Left ventricle myocardium inferior (tissue), 1 donor: Measurements from ENCODE around the gene DPF3. TPM values are rescaled to one million over a fixed set of nuclear protein-coding genes. Genes with fewer than 3 reads are reported as not detected.
"Not testable (repeated sequence)": the region's sequence is repeated elsewhere in the genome, so short reads cannot be mapped to it uniquely, and the experiment has no call there.

ENCODE experiments used
- DNase-seq: peaks from one replicate; pipeline ENCODE4 v3.0.0-alpha.2; 2020
- H3K27ac ChIP-seq: fragments of 200-600 bp; replicated peaks from 2 replicates; pipeline ENCODE4 v1.8.0; 2021
- H3K27me3 ChIP-seq: fragments of 200-600 bp; 2 replicates; pipeline ENCODE4 v1.8.0; 2021; ENCODE audit warnings: low read depth
- H3K36me3 ChIP-seq: fragments of 200-600 bp; 2 replicates; pipeline ENCODE4 v1.8.0; 2021
- H3K4me1 ChIP-seq: fragments of 200-600 bp; 2 replicates; pipeline ENCODE4 v1.8.0; 2021
- H3K4me3 ChIP-seq: fragments of 200-600 bp; 2 replicates; pipeline ENCODE4 v1.8.0; 2021; ENCODE audit warnings: mild to moderate bottlenecking, moderate library complexity
- H3K9me3 ChIP-seq: fragments of 200-600 bp; replicated peaks from 2 replicates; pipeline ENCODE4 v1.8.0; 2021
- intact Hi-C: fragments of 100-400 bp; cut with micrococcal nuclease; formaldehyde crosslinking; loops from one replicate; pipeline ENCODE4 v1.11.0; 2022
- total RNA-seq: library from RNA; stranded (reverse); fragmentation: NEBNext Ultra II Directional; extraction: Animal tissue kit (Norgen Biotek cat#: 25700); gene quantifications from one replicate; pipeline ENCODE4 v1.2.1, GENCODE V29; 2021
- TF ChIP-seq, protein P1 (sequence below): fragments of 200-600 bp; IDR thresholded peaks from 2 replicates; pipeline ENCODE4 v1.8.0; 2021; ENCODE audit warnings: antibody characterized with exemption, mild to moderate bottlenecking, borderline replicate concordance
- donor health status: DM: no; HTN: yes; CAD: no; lungs with severe emphysema.

Gene DPF3
- total RNA-seq, 1 donor from 2014 or later, result 37.7 TPM

DNA sequence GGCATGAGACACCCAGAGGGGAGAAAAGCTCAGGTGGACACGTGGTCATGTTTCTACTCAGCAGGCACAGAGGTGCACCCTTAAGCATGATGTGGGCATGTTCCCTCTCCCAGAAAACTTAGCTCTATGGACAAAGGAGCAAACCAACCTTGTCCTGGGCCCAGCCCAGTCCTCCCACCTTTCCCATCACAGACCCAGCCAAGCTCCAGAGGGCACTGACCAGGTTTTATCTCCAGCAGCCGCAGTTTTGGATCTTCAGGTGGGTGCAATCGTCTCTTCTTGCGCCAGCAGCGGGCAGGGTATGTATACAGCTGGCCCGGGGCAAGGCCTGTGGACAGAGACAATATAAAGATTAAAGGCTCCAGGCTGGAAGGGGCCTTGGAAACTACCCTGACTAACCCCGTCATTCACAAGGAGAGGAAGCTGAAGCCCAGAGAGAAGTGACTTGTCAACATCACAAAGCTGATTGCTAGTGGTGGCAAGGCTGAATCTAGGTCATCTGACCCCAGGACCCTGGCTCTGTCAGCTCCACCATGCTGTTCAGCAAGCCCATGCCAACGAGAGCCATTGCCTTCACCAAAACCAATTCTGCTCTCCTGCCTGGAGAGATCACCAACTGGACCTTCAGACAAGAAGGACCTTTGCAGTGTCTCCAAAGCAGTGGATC lies 140.7 kb downstream of the DPF3 start:
- peaks cover 11% of the 10 kb centered on the region for H3K9me3 ChIP-seq

DNA sequence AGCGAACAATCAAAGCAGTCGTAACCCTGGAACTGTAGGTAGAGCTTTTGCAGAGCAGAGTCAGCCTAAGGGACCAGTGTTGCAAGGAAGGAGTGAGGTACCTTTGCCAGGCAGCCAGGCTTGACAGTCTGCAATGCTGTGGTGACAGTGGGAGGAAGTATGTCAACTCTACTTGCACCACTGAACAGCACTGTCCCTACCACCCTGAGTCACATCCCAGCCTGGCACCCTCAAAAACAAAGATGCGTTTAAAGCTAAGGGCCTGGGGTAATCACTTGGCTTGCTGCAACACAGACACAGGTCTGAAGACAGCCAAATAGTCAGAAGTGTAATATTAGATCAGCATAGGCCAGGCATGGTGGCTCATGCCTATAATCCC lies 141.9 kb downstream of the DPF3 start:
- Histone ChIP-seq H3K4me1 (peaks cover 10% of the 10 kb centered on the region), H3K36me3 (peaks cover 12% of the 10 kb centered on the region), H3K4me3 (no peak overlapping the region), H3K27ac (no peak overlapping the region), H3K27me3 (no peaks in the 10 kb centered on the region), H3K9me3 (peaks cover 7% of the 10 kb centered on the region)
- TF ChIP-seq, protein P1, sequence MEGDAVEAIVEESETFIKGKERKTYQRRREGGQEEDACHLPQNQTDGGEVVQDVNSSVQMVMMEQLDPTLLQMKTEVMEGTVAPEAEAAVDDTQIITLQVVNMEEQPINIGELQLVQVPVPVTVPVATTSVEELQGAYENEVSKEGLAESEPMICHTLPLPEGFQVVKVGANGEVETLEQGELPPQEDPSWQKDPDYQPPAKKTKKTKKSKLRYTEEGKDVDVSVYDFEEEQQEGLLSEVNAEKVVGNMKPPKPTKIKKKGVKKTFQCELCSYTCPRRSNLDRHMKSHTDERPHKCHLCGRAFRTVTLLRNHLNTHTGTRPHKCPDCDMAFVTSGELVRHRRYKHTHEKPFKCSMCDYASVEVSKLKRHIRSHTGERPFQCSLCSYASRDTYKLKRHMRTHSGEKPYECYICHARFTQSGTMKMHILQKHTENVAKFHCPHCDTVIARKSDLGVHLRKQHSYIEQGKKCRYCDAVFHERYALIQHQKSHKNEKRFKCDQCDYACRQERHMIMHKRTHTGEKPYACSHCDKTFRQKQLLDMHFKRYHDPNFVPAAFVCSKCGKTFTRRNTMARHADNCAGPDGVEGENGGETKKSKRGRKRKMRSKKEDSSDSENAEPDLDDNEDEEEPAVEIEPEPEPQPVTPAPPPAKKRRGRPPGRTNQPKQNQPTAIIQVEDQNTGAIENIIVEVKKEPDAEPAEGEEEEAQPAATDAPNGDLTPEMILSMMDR, result no peak
- intact Hi-C loops, result no loop called here
- DNase-seq, result no peak

More for the DNA sequence above, 140.7 kb downstream of the DPF3 start:
- no peak for DNase-seq
- Histone ChIP-seq H3K4me3 (no peak overlapping the region), H3K36me3 (peaks cover 11% of the 10 kb centered on the region), H3K4me1 (peaks cover 10% of the 10 kb centered on the region), H3K27me3 (no peaks in the 10 kb centered on the region), H3K27ac (no peak overlapping the region)
- TF ChIP-seq, protein P1, result no peak
- intact Hi-C loops, result no loop called here

DNA sequence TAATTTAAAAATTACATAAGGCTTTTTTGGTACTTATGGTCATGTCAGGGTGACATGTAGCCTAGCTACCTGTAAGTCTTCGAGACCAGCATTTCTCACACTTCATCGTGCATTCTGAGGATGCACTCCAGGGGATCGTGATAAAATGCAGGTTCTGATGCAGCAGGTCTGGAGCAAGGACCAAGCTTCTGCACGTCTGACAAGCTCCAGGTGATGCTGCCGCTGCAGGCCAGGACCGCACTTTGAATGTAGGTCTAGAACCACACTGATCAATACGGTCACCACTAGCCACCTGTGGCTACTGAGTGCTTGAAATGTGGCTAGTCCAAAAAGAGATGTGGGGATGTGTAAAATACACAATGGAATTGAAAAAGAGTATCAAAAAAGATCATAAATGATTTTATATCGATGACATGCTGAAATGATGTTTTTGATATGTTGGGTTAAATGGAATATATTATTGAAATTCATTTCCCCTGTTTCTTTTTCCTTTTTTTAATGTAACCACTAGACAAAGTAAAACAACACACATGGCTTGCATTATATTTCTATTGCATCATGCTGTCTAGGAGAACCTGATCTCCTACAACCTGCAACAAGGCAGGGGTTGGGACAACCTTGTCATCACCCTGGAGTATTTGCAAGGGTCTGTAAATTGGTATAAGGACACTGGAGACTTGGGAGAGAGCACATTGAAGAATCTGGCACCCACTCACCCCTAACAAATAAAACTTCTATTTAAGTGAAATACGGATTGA lies 142.4 kb downstream of the DPF3 start:
- Histone ChIP-seq H3K27ac (no peak overlapping the region), H3K4me1 (peaks cover 14% of the 10 kb centered on the region), H3K36me3 (peaks cover 12% of the 10 kb centered on the region), H3K9me3 (peaks cover 7% of the 10 kb centered on the region), H3K4me3 (no peak overlapping the region), H3K27me3 (no peaks in the 10 kb centered on the region)
- intact Hi-C loops, result no loop called here
- DNase-seq, result no peak
- TF ChIP-seq, protein P1, result no peak

DNA sequence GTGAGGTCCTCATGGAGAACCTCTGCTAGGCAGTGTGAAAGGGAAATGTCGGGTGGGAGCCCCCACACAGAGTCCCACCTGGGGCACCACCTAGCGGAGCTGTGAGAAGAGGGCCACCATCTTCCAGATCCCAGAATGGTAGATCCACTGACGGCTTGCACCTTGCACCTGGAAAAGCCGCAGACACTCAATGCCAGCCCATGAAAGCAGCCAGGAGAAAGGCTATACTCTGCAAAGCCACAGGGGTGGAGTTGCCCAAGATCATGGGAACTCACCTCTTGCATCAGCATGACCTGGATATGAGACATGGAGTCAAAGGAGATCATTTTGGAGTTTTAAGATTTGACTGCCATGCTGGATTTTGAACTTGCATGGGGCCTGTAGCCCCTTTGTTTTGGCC lies 145.0 kb downstream of the DPF3 start:
- DNase-seq, H3K27ac ChIP-seq, intact Hi-C loops: not testable (repeated sequence)

DNA sequence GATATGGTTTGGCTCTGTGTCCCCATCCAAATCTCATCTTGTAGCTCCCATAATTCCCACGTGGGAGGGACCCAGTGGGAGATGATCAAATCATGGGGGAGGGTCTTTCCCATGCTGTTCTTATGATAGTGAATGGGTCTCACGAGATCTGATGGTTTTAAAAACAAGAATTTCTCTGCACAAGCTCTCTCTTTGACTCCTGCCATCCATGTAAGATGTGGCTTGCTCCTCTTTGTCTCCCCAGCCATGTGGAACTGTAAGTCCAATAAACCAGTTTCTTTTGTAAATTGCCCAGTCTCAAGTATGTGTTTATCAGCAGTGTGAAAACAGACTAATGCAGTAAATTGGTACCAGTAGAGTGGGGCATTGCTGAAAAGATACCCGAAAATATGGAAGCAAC lies 146.2 kb downstream of the DPF3 start:
- Histone ChIP-seq H3K9me3 (peaks cover 7% of the 10 kb centered on the region), H3K36me3 (peaks cover 12% of the 10 kb centered on the region), H3K4me1 (peaks cover 32% of the 10 kb centered on the region), H3K4me3 (no peak overlapping the region), H3K27ac (no peak overlapping the region), H3K27me3 (no peaks in the 10 kb centered on the region)
- intact Hi-C loops, result no loop called here
- TF ChIP-seq, protein P1, result no peak
- DNase-seq, result no peak

More for the DNA sequence above, 145.0 kb downstream of the DPF3 start:
- not testable (repeated sequence) for H3K4me3 ChIP-seq, H3K9me3 ChIP-seq, H3K27me3 ChIP-seq
- Histone ChIP-seq H3K36me3 (peaks cover 12% of the 10 kb centered on the region), H3K4me1 (peaks cover 20% of the 10 kb centered on the region)
